CD4-positive, alpha-beta T cell treated with Interleukin-21 for 1 hour (primary cell): ENCODE data around the gene LSM14B.
A peak's percentile ranks its signal among the peaks of the same experiment; 100 is the strongest.

Experiments
- DNase-seq: peaks from one replicate; pipeline ENCODE4 v3.0.0-alpha.2; 2020

LSM14B gene

GRCh38 chr20:62133051-62133845 lies 11.0 kb downstream of the LSM14B start:
- no peak for DNase-seq

- no peak for DNase-seq
Measured at GRCh38 chr20:62133864-62134263, 11.6 kb downstream of the LSM14B start.

- DNase-seq: no peak
Measured at GRCh38 chr20:62134735-62135231, 12.5 kb downstream of the LSM14B start.

GRCh38 chr20:62135573-62136266 lies 13.4 kb downstream of the LSM14B start:
- no peak for DNase-seq

- DNase-seq: peak; percentile 78
Measured at GRCh38 chr20:62136283-62137091, 14.2 kb downstream of the LSM14B start.

GRCh38 chr20:62137092-62137384 lies 14.8 kb downstream of the LSM14B start:
- no peak for DNase-seq

GRCh38 chr20:62137478-62138203 lies 15.4 kb downstream of the LSM14B start:
- DNase-seq: no peak

GRCh38 chr20:62138204-62138543 lies 15.9 kb downstream of the LSM14B start:
- no peak for DNase-seq

GRCh38 chr20:62138912-62139311 lies 16.6 kb downstream of the LSM14B start:
- no peak for DNase-seq

- no peak for DNase-seq
Measured at GRCh38 chr20:62139636-62140035, 17.4 kb downstream of the LSM14B start.

GRCh38 chr20:62141043-62141396 lies 18.7 kb downstream of the LSM14B start:
- DNase-seq: no peak

- peak; percentile 30 for DNase-seq
Measured at GRCh38 chr20:62141397-62142251, 19.3 kb downstream of the LSM14B start.

- DNase-seq: no peak
Measured at GRCh38 chr20:62142252-62143080, 20.2 kb downstream of the LSM14B start.

GRCh38 chr20:62143081-62143956 lies 21.0 kb downstream of the LSM14B start, which contains the start of the genes PSMA7 and SS18L1:
Gene PSMA7 (minus strand): TSS chr20:62143394. CDS start chr20:62143303, 91 bp downstream.
Gene SS18L1 (plus strand): TSS chr20:62143769. CDS start chr20:62143821, 52 bp downstream.
- DNase-seq: peak; percentile 87

GRCh38 chr20:62143957-62144825 lies 21.9 kb downstream of the LSM14B start:
- peak; percentile 47 for DNase-seq

GRCh38 chr20:62145688-62146018 lies 23.4 kb downstream of the LSM14B start:
- no peak for DNase-seq

- DNase-seq: no peak
Measured at GRCh38 chr20:62146019-62146755, 23.9 kb downstream of the LSM14B start.

GRCh38 chr20:62147125-62147524 lies 24.9 kb downstream of the LSM14B start:
- DNase-seq: no peak
